Esophagus muscularis mucosa (tissue), 4 donors: ENCODE data around the gene TMEM54.

Source experiments
- CTCF ChIP-seq, 3 experiments: fragments of 200-600 bp in 2 of 3; fragments of 450-650 bp in 1 of 3; sonication (generic) in 2 of 3; IDR thresholded peaks; one replicate each; pipeline ENCODE4 v1.5.1; 2017 to 2019; ENCODE audit warnings: antibody characterized with exemption in 3 of 3, mild to moderate bottlenecking in 2 of 3, moderate library complexity in 1 of 3
- EP300 ChIP-seq: sonication (generic); formaldehyde crosslinking; IDR thresholded peaks from one replicate; pipeline ENCODE4 v1.6.1; 2017; ENCODE audit warnings: antibody characterized with exemption
- POLR2A ChIP-seq: fragments of 450-650 bp; IDR thresholded peaks from one replicate; pipeline ENCODE4 v1.6.1; 2017; ENCODE audit warnings: antibody characterized with exemption, moderate library complexity, mild to moderate bottlenecking, low read depth
- POLR2AphosphoS5 ChIP-seq, 2 donors: sonication (generic); formaldehyde crosslinking; IDR thresholded peaks; one replicate each; pipeline ENCODE4 v1.6.1; 2017; ENCODE audit warnings: antibody characterized with exemption in 2 of 2

- TF ChIP-seq CTCF (IDR thresholded peaks at IDR 0.05) (no peak), POLR2A (no peak), POLR2AphosphoS5 (IDR thresholded peaks at IDR 0.05) (no peak), EP300 (no peak)
Measured at GRCh38 chr1:32884726-32885125, 16.5 kb downstream of the TMEM54 start.
